HG02763 (cell line): ENCODE data around the gene DNPEP.
"Not testable (repeated sequence)": the region's sequence is repeated elsewhere in the genome, so short reads cannot be mapped to it uniquely, and the experiment has no call there.

Source experiments
- ATAC-seq: cut with Tn5 transposase; IDR thresholded peaks from one replicate; pipeline ENCODE4 v1.9.1; 2021; ENCODE audit warnings: mild to moderate bottlenecking, moderate library complexity; ENCODE audit not compliant: unreplicated experiment

The DNPEP gene

DNA sequence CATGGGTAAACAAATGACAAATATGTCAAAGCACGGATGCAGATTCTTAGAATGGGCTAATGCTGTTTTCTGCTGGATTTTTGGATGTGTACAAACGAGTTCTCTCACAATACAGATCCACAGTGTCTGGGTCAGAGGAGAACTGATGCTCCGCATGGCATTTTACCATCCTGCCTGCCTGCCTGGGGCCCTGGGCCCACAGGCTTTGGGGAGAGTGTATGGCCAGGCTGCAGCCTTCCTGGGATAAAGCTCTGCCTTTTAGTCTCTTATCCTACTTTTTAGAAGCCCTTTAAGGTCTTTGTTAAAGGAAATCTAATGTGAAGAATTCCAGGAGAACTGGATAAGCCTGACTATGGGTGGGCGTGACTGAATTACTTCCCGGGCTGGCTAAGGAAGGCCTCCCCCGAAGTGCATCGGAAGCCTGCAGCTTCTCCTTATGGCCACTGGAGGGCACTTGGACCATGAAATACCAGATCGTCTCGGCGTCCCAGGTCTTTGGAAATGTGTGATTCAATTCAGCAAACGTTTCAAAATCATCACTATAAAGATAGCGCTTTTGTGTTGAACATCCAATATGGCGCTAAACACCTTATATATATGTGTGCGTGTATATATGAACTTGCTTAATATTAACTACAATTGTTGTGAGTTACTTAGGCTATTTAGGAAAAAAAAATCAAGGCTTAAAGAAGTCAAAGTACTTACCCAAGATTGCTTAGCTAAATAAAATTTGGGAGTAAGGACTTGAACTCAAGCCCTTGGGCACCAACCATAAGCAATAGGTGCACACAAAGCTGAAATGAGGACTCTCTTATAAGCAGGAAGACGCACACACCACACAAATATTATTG is 15.2 kb upstream of the DNPEP start:
- ATAC-seq: no peak

DNA sequence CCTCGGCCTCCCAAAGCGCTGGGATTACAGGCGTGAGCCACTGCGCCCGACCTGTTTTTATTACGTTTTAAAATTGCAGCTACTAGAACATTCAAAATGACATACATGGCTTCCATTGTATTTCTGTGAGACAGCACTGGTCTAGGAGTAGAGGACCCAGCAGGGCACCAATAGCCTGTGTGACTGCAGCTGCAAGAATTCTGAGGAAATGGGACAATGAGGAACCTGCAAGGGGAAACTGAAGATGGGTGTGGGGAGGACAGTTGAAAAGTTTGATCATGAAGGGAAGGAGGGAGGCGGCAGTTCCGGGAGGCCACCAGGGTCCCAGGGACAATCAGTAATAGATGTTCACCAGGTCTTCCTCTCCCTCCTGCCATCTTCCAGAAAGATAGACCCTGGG is 13.9 kb upstream of the DNPEP start:
- ATAC-seq: no peak

DNA sequence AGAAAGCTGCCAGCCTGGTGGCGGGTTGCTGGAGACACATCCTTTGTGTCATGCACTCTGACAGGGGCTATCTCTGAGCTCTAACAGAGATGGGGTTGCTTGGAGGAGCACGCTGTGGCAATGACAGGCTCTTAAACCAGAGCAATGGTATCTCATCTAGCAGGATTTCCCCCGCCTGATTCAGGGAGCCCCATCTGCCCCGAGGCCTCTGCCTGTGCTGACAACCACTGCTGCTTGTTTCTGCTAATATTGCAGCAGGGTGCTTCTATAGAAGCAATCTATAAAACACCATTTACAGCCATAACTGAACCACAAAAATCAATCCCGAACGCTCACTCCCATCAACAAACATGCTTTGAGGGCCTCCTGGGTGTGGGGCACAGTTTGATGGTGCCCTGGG is 12.8 kb upstream of the DNPEP start:
- ATAC-seq: no peak

DNA sequence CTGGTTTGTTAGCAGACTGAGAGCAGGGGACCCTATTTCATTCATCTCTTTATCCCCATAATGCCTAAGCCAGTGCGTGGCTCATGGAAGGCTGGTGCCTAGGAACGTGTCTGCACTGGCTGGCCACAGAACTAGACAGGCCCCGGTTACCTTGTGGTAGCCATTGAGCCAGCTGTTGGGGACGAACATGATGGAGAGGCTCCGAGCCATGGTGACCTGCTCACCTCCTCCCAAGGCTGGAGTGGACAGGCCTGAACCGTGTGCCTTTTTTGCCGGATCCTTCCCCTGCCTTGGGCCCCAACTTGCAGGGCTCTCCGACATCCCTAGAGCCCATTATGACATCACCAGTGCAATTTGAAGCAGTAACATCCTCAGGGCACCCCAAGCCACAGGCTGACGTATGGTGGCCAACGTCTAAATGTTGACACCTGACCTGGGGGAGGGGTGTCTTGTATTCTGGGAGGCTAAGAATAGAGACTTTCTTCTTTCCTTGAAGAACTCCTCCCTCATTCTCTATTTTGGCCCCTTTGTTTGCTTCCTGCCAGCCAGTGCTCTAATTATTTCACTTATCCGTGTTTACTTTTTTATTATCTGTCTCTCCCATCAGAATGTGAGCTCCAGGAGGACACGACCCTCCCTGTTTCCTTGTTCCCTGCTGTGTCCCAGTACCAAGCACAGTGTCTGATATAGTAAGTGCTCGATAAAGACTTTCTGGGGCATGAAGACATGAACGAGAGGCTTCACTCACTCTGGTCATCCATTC is 12.2 kb upstream of the DNPEP start:
- no peak for ATAC-seq

DNA sequence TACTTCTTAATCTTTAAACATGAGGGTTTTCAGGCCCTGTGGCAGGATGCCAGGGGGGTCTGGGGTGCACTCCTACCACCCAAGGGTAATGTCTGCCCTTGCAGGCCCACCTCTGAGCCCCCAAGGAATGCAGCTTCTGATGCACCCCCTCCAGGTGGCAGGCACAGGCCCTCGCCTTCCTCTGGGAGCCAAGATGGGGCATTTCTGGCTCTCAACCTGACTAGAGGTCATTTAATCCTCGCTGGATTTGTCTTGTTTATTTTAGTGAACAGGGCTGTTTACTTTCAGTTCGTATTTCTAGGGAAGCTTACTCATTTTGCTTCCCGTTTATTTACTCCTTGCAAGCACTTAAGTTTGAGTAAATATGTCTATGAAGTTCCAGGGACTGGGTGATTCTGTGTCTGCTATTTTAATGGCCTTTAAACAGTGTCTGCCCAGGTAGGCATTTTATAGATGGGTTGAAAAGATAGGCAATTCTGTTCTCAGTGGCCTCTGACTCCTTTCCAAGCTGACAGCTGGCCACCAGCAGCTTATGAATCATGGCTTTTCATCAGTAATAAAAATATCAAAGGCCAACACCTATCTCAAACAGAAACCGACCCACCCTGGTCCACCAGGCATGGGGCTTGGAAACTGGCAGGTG is 11.1 kb upstream of the DNPEP start:
- no peak for ATAC-seq

DNA sequence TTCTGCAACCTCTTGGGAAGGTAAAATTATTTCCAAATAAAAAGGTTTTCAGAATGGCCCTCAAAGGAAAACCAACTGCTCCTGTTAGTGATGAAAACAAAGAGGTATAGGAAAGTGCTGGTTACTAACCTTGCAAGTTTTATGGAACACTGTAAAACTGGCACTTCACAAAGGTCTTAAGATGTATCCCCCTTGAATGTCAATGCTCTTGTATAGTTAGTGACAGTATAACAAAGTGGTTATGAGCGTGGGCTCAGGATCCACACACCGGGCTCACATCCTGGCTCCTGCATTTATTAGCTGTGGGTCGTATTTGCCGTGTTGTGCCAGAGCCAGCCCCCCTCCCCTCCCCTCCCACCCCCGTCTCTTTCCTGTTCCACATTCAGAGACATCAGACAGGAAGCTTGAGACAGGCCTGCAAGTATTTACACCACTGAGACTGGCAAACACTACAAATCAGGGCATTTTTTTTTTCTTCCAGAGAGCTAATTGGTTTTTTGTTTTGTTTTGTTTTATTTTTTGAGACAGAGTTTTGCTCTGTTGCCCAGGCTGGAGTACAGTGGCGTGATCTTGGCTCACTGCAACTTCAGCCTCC is 9.2 kb upstream of the DNPEP start:
- ATAC-seq: no peak

DNA sequence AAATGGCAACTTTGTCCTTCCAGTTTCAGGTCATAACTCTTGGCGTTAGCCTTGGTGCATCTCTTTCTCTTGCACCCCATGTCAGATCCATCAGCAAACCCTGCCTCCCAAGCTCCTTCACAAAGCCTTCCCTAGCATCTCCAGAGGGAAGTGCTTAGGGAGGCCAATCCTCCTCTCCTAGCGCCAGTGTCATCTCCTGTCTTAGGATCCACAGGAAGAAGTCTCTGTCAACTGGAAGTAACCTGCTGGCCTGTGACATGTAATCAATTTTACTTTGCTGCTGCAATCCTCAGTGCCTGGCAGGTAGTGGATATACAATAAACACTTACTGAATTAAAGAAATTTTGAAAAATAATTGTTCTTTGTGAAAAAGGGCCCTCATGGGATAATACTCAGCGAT is 7.9 kb upstream of the DNPEP start:
- no peak for ATAC-seq

DNA sequence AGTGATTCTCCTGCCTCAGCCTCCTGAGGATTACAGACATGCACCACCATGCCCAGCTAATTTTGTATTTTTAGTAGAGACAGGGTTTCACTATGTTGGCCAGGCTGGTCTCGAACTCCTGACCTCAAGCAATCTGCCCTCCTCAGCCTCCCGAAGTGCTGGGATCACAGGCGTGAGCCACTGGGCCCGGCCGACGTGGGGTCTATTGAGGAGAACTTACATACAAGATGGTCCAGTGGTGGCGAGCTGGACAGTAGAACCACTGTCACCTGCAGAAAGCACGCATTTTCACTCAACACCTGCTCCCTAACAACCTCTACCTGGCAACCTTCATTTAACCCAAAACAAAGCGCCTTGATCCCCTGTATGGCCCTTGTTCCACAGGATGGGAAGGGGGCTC is 7.3 kb upstream of the DNPEP start:
- ATAC-seq: not testable (repeated sequence)

DNA sequence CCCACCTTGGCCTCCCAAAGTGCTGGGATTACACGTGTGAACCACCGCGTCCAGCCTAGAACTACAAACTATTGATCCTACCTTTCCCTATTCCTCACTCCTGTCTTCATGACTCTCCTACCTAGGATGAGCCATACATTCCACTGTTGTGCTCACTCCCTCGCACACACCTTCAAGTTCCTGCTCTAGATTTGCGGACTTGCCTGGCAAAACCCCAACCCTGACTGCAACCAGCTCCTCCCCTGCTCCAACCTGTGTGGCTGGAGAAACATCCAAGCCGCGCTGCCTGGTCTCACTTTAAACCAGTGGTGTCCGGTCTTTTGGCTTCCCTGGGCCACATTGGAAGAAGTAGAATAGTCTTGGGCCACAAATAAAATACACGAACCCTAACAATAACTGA is 5.0 kb upstream of the DNPEP start:
- no peak for ATAC-seq

DNA sequence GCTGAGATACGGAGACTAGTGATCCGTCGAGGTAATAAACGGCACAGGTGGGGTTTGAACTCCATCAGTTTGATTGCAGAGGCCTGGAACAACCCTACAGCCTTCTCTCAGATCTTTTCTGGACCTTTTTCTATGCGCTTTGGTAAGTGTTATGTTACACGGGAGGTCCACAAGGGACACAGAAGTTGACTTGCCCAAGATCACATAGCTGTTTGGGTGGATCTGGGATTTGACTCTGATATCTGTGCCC is 1.1 kb upstream of the DNPEP start:
- no peak for ATAC-seq

DNA sequence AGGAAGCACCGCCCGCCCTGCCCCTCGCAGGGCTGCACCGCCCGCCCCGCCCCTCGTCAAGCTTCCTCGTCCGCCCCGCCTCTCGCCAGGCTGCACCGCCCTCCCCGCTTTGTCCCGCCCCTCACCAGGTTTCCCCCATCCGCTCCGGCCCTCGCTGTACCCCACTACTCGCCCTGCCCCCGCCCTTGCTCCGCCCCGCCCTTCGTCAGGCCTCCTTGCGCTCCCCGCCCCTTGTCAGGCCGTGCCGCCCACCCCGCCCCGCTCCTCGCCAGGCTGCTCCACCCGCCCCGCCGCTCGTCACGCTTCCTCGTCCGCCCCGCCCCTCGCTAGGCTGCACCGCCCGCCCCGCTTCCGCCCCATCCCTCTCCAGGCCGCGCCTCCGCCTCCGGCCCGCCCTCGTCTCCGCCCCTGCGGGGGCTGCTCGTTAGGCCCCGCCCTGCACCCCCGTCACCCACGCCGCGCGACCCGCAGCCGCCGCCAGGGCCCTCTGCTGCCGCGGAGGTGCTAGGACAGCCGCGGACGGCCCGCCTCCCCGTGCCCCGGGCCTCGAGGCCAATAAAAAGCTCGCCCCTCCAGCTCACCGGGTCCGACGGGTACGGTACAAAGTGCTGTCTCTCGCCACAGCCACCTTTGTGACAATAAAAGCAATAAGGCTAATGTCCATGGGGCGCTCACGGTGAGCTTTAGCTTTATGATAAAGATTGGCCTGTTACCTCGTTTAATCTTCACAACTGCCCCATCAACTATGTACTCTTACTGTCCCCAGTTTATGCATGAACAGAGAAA is 602 bp upstream of the DNPEP start:
- ATAC-seq: peak; percentile 75

DNA sequence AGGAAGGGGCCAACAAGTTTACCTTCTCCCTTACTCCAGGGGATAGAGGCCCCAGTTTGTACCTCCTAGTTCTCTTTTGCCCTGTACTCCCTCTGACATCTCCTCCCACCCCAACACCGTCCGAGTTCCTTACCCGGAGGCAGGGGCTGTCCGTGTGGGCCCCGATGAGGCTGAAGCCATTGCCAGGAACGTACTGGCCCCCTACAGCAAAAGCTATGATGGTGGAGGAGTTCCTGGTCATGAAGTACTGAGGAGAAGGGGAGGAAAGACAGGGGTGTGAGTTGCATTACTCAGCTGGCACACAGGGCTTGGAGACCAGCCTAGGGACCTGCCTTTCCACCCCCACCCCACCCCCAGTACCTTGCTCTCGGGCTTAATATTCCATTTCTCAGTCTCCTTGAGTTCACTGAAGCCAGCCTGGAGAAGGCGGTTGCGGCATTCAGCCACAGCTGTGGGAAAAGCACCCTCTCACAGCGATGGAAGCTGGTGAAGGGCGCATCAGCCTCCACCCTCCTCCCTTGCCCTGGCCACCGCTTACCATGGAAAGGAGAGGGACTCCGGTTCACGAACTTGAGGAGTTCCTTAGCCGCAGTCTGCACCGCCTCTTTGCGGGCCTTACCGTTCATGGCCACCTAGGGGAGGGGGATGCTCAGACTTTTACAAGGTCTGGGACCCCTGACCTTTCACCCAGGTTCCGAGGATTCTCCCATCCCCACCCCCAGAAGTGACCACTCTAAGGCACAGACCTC is 1.0 kb downstream of the DNPEP start:
- no peak for ATAC-seq

DNA sequence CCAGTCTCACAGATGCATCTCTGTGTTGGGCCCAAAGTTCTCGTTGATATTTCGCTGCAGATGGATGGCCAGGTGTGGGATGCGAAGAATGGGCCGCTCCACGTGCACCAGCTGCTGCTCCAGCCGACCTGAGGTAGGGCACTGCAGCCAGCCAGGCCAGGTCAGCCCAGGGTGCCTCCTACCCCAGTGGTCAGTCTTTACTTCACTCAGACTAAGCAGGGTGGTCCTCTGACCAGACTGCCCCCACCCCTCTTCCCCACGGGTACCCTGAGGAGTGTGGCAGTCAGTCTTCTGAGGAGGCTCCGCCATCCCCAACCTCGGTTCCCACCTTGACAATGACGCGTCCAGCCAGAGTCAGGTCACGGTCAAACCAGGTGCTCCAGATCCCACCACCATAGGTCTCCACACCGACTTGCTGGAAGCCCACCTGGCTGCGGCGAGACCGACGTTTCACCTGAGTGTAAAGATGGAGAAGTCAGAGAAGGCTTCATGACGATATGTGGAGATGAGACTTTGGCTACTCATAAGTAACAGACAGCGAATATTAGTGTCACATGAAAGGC is 1.7 kb downstream of the DNPEP start:
- ATAC-seq: no peak

DNA sequence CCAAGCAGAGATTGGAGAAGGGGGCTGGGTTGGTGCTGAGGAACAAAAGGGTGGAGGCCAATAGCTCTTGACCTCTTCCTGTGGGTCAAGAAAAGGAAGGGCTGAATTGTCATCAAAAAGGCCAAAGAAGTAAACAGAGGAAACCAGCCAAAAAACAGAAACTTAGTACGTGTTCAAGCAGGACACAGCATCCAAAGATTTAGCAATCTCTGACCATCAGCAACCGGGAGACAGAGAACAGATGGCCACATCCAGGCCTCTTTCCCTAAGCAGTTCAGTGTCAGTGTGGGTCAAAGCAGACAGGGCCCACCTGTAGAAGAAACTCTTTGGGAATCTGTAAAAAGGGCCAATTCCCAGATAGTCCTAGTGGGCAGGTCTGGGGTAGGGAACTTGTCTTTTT is 2.9 kb downstream of the DNPEP start:
- ATAC-seq: no peak

DNA sequence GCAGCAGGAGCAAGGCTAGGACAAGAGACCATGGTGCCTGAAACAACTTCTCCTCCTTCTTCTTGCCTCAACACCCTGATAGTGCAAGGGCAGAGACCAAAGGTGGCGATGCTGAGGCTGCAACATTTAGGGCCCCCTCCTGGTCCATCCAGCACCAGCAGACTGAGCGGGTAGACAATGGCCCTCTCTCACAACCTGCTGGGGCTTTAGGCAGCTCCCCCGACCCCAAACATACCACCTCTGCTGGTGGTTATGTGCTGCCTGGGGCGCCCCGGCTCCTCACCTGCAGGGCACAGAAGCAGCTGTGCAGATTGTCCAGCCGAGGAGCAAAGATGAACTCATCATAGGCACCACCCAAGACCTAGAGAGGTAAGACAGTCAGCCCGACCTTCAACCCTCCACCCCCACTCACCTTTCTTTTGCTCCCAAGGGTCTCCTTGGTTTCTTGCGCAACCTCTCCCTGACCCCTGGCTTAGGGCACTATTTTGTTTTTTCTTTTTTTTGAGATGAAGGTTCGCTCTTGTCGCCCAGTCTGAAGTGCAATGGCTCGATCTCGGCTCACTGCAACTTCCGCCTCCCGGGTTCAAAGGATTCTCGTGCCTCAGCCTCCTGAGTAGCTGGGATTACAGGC is 3.5 kb downstream of the DNPEP start:
- ATAC-seq: no peak

DNA sequence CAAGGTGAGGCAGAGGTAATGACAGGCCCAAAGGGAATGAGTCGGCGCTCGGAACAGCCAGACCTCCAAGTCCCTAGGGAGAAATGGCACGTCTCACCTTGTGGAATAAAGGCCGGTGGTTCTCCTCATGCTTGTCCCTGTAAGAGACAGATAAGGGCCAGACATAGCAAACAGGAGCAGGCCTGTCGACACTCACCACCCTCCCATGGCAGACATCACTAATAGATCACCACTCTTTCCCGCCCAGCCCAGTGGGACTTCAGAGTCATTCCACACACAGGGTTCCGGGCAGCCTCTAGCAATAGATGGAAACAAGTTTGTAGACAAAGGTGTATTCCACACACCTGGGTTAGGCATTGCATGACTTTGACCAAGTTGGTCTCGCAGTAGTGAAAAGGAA is 6.3 kb downstream of the DNPEP start:
- no peak for ATAC-seq

DNA sequence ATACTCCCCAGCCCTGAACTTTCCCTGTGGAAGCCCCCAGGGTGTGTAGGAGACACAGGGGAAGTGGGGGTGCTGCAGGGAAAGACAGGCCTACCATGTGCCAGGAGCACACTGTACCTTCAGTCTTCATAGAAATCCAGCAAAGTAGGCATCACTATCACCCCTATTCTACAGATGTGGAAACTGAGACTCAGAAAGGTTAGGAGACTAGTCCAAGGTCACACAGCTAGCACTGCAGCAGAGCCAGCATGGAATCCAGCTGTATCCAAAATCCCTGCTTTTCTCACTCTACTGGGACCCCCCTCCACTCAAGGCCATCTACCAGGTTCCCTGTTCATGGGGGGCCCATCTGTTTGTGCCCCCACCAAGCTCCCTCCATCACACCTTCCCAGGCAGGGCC is 6.8 kb downstream of the DNPEP start:
- ATAC-seq: no peak

DNA sequence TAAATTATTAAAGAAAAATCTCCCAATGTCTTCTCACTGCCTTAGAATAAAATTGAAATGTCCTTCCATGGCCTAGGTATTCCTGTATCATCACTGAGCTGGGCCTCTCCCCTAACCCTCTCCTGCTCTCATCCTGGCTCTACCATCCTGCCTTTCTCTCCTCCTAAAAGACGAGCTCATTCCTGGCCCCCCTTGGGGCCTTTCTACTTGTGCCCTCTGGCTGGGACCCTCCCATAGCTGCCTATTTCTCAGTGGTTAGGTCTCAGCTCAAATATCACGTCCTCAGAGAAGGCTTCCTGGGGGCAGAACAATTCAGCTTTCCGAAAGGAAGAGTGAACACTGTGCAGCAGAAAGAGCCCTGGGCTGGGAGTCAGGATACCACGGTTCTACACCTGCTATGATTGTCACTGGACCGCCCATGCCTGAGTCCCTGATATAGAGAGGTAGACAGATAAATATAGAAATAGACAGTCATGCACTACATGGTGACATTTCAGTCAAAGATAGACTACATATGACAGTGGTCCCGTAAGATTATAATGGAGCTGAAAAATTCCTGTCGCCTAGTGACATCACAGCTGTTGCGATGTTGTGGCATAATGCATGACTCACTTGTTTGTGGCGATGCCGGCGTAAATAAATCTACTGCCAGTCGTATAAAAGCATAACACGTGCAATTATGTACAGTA is 9.4 kb downstream of the DNPEP start:
- ATAC-seq: no peak

DNA sequence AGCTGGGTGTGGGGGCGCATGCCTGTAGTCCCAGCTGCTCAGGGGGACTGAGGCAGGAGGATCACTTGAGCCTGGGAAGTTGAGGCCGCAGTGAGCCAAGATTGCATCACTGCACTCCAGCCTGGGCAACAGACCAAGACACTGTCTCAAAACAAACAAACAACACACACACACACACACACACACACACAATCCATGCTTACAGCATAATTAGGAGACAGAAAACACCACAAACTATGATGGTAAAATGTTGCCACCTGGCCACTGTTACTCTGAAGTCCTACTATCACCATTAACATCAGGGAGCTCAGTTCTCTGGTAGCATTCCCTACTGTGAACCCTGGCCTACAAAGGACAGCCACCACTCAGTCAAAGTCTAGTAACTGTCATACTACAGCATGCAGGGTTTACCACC is 18.3 kb downstream of the DNPEP start:
- no peak for ATAC-seq
